ENCODE results near the gene TCN2.
"Not testable (repeated sequence)": the region's sequence is repeated elsewhere in the genome, so short reads cannot be mapped to it uniquely, and the experiment has no call there.

TCN2 gene

GRCh38 chr22:30584441-30584840 lies 22.5 kb upstream of the TCN2 start:
- H3K9ac ChIP-seq (ENCODE audit: low read length), result no peak overlapping the region
- no peaks in the 10 kb centered on the region for H3K4me1 ChIP-seq (ENCODE audit: control insufficient read depth, insufficient read depth, low read length)
- H3K27me3 ChIP-seq (ENCODE audit: control insufficient read depth, insufficient read depth, low read length), result no peaks in the 10 kb centered on the region
- no peak overlapping the region for H3K4me3 ChIP-seq (ENCODE audit: low read length)
- H3K36me3 ChIP-seq (ENCODE audit: control insufficient read depth, insufficient read depth, low read length), result peaks cover 86% of the 10 kb centered on the region
- no peak overlapping the region for H3K27ac ChIP-seq (ENCODE audit: low read depth, low read length)

DNA sequence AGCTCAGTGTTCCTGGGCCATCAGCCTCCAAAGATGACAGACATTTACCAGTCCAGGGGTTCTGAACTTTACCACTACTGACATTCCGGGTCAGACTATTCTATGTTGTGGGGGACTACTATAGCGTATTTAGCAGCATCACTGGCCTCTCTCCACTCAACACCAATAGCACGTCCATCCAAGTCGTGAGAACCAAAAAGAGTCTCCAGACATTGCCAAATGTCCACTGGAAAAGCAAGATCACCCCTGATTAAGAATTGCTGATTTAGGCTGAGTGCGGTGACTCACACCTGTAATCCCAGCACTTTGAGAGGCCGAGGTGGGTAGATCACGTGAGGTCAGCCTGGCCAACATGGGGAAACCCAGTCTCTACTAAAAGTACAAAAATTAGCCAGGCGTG lies 20.6 kb upstream of the TCN2 start:
- no peak overlapping the region for H3K4me3 ChIP-seq (ENCODE audit: low read length)
- H3K36me3 ChIP-seq (ENCODE audit: control insufficient read depth, insufficient read depth, low read length), result peaks cover 67% of the 10 kb centered on the region
- H3K9ac ChIP-seq (ENCODE audit: low read length), result no peak overlapping the region
- no peak overlapping the region for H3K27ac ChIP-seq (ENCODE audit: low read depth, low read length)
- H3K27me3 ChIP-seq (ENCODE audit: control insufficient read depth, insufficient read depth, low read length), result no peaks in the 10 kb centered on the region
- peaks cover 8% of the 10 kb centered on the region for H3K4me1 ChIP-seq (ENCODE audit: control insufficient read depth, insufficient read depth, low read length)

- peak overlapping the region; percentile 86 for H3K4me3 ChIP-seq (ENCODE audit: low read length)
- peaks cover 8% of the 10 kb centered on the region for H3K4me1 ChIP-seq (ENCODE audit: control insufficient read depth, insufficient read depth, low read length)
- H3K36me3 ChIP-seq (ENCODE audit: control insufficient read depth, insufficient read depth, low read length), result peaks cover 30% of the 10 kb centered on the region
- H3K27ac ChIP-seq (ENCODE audit: low read depth, low read length), result no peak overlapping the region
- peak overlapping the region; percentile 74 for H3K9ac ChIP-seq (ENCODE audit: low read length)
- no peaks in the 10 kb centered on the region for H3K27me3 ChIP-seq (ENCODE audit: control insufficient read depth, insufficient read depth, low read length)
Observed at GRCh38 chr22:30591191-30591587, 15.8 kb upstream of the TCN2 start.

DNA sequence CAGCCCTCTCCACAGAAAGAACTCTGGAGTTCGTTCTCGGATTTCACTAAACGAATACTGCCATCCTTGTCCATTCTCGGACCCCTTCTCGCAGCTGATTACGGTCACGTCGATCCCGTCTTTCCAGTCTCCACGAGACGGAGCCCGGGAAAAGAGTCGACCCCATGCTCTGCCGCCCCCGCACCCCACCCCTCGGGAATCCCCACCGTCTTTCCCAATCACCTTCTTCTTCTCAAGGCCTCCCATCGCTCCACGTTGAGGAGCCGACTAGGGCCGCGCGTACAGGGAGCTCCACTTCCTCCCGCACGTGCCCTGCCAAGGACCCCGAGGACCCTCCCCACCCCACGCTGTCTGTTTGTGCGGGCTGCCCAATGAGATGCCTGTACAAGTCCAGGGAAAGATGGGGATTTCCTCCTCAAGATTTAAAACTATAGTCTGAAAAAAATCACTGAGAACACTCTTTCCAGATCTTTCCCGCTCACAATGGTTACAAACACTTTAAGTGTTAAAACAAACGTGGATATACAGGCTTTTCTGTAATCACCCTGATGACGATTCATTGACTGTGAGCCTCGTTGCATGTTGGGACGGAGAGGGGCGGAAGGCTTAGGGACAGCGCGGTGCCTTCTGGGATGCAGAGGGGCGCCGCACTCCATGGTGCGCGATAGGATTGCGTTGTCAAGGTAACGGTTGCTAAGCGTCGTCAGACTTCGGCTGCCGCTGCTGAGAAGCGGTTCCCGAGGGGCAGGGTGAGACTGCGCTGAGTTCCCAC lies 15.2 kb upstream of the TCN2 start, which contains the start of gene PES1:
TSS of gene PES1 (minus strand) at position 323 of the 772 bp plus-strand sequence. CDS start at position 246, 77 bp downstream.
- peaks cover 8% of the 10 kb centered on the region for H3K4me1 ChIP-seq (ENCODE audit: control insufficient read depth, insufficient read depth, low read length)
- H3K4me3 ChIP-seq (ENCODE audit: low read length), result peak within 1 kb of the TSS; percentile 86
- no peaks in the 10 kb centered on the region for H3K27me3 ChIP-seq (ENCODE audit: control insufficient read depth, insufficient read depth, low read length)
- peak within 1 kb of the TSS; percentile 84 for H3K27ac ChIP-seq (ENCODE audit: low read depth, low read length)
- H3K9ac ChIP-seq (ENCODE audit: low read length), result peak within 1 kb of the TSS; percentile 74
- H3K36me3 ChIP-seq (ENCODE audit: control insufficient read depth, insufficient read depth, low read length), result peaks cover 24% of the 10 kb centered on the region

GRCh38 chr22:30592360-30592713 lies 14.6 kb upstream of the TCN2 start:
- peak overlapping the region; percentile 84 for H3K27ac ChIP-seq (ENCODE audit: low read depth, low read length)
- not testable (repeated sequence) for H3K9ac ChIP-seq (ENCODE audit: low read length); H3K4me1 ChIP-seq (ENCODE audit: control insufficient read depth, insufficient read depth, low read length); H3K27me3 ChIP-seq (ENCODE audit: control insufficient read depth, insufficient read depth, low read length)
- H3K4me3 ChIP-seq (ENCODE audit: low read length), result peak overlapping the region; percentile 86
- peaks cover 18% of the 10 kb centered on the region for H3K36me3 ChIP-seq (ENCODE audit: control insufficient read depth, insufficient read depth, low read length)

DNA sequence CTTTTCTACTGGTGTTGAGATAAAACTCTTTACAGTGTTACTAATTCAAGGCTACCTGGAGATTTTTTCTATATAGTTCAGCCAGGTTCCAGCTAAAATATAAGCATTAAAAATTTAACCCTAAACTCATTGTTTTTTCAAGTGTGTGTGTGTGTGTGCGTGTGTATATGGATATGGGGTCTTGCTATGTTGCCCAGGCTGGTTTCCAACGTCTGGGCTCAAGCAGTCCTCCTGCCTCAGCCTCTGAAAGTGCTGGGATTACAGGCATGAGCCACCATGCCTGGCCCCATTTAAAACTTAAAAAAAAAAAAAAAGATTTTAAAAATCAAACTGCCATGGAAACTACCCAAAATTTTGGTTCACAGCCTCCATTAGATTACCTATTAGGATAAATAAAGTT lies 10.8 kb upstream of the TCN2 start:
- H3K4me1 ChIP-seq (ENCODE audit: control insufficient read depth, insufficient read depth, low read length), result peaks cover under 1% of the 10 kb centered on the region
- H3K27ac ChIP-seq (ENCODE audit: low read depth, low read length), result no peak overlapping the region
- no peaks in the 10 kb centered on the region for H3K36me3 ChIP-seq (ENCODE audit: control insufficient read depth, insufficient read depth, low read length)
- no peaks in the 10 kb centered on the region for H3K27me3 ChIP-seq (ENCODE audit: control insufficient read depth, insufficient read depth, low read length)
- H3K4me3 ChIP-seq (ENCODE audit: low read length), result no peak overlapping the region
- no peak overlapping the region for H3K9ac ChIP-seq (ENCODE audit: low read length)

- Histone ChIP-seq H3K27ac (ENCODE audit: low read depth, low read length) (no peak overlapping the region), H3K27me3 (ENCODE audit: control insufficient read depth, insufficient read depth, low read length) (no peaks in the 10 kb centered on the region), H3K9ac (ENCODE audit: low read length) (no peak overlapping the region), H3K4me1 (ENCODE audit: control insufficient read depth, insufficient read depth, low read length) (no peaks in the 10 kb centered on the region), H3K4me3 (ENCODE audit: low read length) (no peak overlapping the region), H3K36me3 (ENCODE audit: control insufficient read depth, insufficient read depth, low read length) (no peaks in the 10 kb centered on the region)
Observed at GRCh38 chr22:30596886-30597285, 10.1 kb upstream of the TCN2 start.

DNA sequence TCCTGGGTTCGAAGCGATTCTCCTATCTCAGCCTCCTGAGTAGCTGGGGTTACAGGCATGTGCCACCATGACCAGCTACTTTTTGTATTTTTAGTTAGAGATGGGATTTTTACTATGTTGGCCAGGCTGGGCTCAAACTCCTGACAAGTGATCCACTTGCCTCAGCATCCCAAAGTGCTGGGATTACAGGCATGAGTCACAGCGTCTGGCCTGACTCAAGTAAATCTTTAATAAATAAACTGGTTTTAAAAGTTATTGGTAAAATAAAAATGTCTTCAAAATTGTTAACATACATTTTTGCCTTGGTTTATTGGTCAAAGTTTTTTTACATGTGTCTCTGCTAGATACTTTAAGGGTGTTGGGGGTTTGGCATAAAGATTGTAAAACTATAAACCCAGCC lies 8.0 kb upstream of the TCN2 start:
- Histone ChIP-seq H3K27ac (ENCODE audit: low read depth, low read length) (no peak overlapping the region), H3K9ac (ENCODE audit: low read length) (no peak overlapping the region), H3K36me3 (ENCODE audit: control insufficient read depth, insufficient read depth, low read length) (no peaks in the 10 kb centered on the region), H3K4me3 (ENCODE audit: low read length) (no peak overlapping the region), H3K4me1 (ENCODE audit: control insufficient read depth, insufficient read depth, low read length) (no peaks in the 10 kb centered on the region), H3K27me3 (ENCODE audit: control insufficient read depth, insufficient read depth, low read length) (no peaks in the 10 kb centered on the region)

- peaks cover 2% of the 10 kb centered on the region for H3K4me1 ChIP-seq (ENCODE audit: control insufficient read depth, insufficient read depth, low read length)
- no peak overlapping the region for H3K27ac ChIP-seq (ENCODE audit: low read depth, low read length)
- H3K4me3 ChIP-seq (ENCODE audit: low read length), result no peak overlapping the region
- H3K9ac ChIP-seq (ENCODE audit: low read length), result no peak overlapping the region
- no peaks in the 10 kb centered on the region for H3K36me3 ChIP-seq (ENCODE audit: control insufficient read depth, insufficient read depth, low read length)
- no peaks in the 10 kb centered on the region for H3K27me3 ChIP-seq (ENCODE audit: control insufficient read depth, insufficient read depth, low read length)
Observed at GRCh38 chr22:30600921-30601320, 6.1 kb upstream of the TCN2 start.

GRCh38 chr22:30601464-30601863 lies 5.5 kb upstream of the TCN2 start:
- Histone ChIP-seq H3K36me3 (ENCODE audit: control insufficient read depth, insufficient read depth, low read length) (no peaks in the 10 kb centered on the region), H3K9ac (ENCODE audit: low read length) (no peak overlapping the region), H3K27ac (ENCODE audit: low read depth, low read length) (no peak overlapping the region), H3K4me3 (ENCODE audit: low read length) (no peak overlapping the region), H3K4me1 (ENCODE audit: control insufficient read depth, insufficient read depth, low read length) (peaks cover 2% of the 10 kb centered on the region), H3K27me3 (ENCODE audit: control insufficient read depth, insufficient read depth, low read length) (no peaks in the 10 kb centered on the region)

DNA sequence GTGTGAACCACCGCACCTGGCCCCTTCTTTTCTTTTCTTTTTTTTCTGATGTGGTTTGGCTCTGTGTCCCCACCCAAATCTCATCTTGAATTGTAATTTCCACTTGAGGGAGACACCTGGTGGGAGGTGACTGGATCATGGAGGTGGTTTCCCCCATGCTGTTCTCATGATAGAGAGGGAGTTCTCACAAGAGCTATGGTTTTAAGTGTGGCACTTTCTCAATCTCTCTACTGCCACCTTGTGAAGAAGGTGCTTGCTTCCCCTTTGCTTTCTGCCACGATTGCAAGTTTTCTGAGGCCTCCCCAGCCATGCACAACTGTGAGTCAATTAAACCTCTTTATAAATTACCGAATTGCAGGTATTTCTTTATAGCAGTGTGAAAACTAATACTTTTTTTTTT lies 4.9 kb upstream of the TCN2 start:
- no peaks in the 10 kb centered on the region for H3K36me3 ChIP-seq (ENCODE audit: control insufficient read depth, insufficient read depth, low read length)
- no peaks in the 10 kb centered on the region for H3K27me3 ChIP-seq (ENCODE audit: control insufficient read depth, insufficient read depth, low read length)
- no peak overlapping the region for H3K4me3 ChIP-seq (ENCODE audit: low read length)
- no peak overlapping the region for H3K9ac ChIP-seq (ENCODE audit: low read length)
- no peak overlapping the region for H3K27ac ChIP-seq (ENCODE audit: low read depth, low read length)
- H3K4me1 ChIP-seq (ENCODE audit: control insufficient read depth, insufficient read depth, low read length), result peaks cover 2% of the 10 kb centered on the region

- H3K27me3 ChIP-seq (ENCODE audit: control insufficient read depth, insufficient read depth, low read length), result no peaks in the 10 kb centered on the region
- H3K27ac ChIP-seq (ENCODE audit: low read depth, low read length), result no peak overlapping the region
- H3K9ac ChIP-seq (ENCODE audit: low read length), result no peak overlapping the region
- H3K4me1 ChIP-seq (ENCODE audit: control insufficient read depth, insufficient read depth, low read length), result peaks cover 14% of the 10 kb centered on the region
- no peak overlapping the region for H3K4me3 ChIP-seq (ENCODE audit: low read length)
- H3K36me3 ChIP-seq (ENCODE audit: control insufficient read depth, insufficient read depth, low read length), result no peaks in the 10 kb centered on the region
Observed at GRCh38 chr22:30603801-30604200, 3.2 kb upstream of the TCN2 start.

GRCh38 chr22:30604723-30605122 lies 2.3 kb upstream of the TCN2 start:
- H3K4me1 ChIP-seq (ENCODE audit: control insufficient read depth, insufficient read depth, low read length), result peaks cover 18% of the 10 kb centered on the region
- H3K9ac ChIP-seq (ENCODE audit: low read length), result no peak overlapping the region
- H3K4me3 ChIP-seq (ENCODE audit: low read length), result no peak overlapping the region
- no peaks in the 10 kb centered on the region for H3K27me3 ChIP-seq (ENCODE audit: control insufficient read depth, insufficient read depth, low read length)
- no peaks in the 10 kb centered on the region for H3K36me3 ChIP-seq (ENCODE audit: control insufficient read depth, insufficient read depth, low read length)
- no peak overlapping the region for H3K27ac ChIP-seq (ENCODE audit: low read depth, low read length)
